NCI-H2107 (cell line): ENCODE data around the gene IQSEC1.

Source experiments
- DNase-seq: peaks from one replicate; lab custom pipeline; 2025; lab: John Stamatoyannopoulos, UW

The IQSEC1 gene

DNA sequence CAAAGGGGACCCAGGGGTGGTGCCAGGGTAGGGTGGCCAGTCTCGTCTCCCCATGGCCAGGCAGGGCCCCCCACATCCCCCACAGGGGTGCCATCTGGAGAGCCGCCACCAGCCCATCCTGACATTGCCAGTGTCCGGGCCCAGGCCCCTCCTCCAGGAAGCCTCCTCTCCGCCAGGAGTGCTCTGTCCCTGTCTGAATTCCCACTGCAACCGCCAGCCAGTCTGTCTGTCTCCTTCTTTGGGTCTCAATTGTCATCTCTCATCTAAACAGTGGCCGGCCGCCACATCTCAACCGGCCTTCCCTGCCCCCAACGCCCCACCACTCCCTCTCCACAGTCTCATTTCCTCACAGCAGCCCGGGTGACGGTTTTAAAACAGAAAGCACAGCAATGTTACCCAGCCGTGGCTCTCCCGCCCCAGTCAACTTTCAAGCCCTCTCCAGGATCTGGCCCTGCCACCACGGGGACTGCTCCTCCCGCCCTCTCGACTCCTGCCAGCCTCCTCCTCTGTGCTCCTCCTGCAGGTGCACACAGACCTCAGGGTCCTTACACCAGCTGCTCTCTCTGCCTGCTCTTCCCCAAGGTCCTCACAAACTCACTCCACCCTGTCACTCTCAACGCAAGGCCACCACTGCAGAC lies 57.0 kb downstream of the IQSEC1 start:
- peak; percentile 35 for DNase-seq

GRCh38 chr3:13015286-13016082 lies 57.7 kb downstream of the IQSEC1 start:
- no peak for DNase-seq

DNA sequence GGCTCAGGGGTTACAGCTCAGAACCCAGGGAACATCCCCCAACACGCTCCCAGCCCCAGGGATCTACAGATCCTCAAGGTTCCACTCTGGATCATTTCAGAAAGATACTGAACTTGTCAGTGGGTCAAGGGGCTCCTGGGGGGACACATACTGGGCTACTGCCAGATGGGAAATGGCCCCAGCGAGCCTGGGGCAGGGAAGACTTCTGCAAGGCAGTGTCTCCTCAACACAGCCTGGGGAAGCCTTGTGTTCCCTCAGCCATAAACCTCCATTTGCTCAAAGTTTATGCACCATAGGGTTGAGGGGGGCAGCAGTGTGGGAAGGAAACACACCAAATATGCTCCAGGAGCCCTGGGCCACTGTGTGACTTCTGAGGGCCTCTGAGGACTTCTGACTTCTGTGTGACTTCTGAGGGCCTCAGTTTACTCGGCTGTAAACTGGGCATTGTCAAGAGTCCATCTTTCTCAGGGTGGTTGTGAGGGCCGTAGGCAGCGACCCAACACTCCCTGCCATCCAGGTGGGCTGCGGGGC lies 58.4 kb downstream of the IQSEC1 start:
- DNase-seq = no peak

DNA sequence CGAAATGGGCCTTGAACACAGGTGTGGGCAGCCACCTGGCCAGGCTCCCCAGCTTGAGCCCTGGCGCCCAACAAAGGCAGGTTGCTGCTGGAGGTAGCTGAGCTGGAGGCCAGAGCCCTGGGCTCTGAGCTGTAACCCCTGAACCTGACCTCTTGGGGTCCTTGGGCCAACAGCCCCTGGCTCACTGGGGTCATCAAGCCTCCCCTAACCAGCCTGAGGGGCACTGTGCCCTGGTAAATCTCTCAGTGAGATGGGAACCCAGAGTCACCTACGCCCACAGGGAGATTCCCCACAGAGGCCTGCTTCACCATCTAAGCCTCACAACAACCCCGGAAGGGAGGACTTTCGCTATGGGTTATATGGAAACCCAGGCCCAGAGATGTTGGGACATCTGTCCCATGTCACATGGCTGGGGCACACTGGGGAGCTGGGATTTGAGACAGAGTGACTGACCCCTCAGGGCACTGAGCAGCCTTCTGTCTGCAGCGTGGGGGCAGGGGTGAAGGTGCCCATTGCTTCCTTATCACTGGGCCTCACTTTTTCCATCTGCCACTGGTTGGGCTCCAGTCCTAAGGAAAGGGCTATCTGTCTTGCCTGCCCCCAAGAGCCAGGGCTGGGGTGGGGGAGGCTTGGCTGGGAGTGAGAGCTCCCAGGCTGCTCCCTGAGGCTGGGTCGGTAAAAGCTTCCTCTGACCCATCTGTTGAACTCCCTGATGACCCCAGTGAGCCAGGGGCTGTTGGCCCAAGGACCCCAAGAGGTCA lies 59.1 kb downstream of the IQSEC1 start:
- DNase-seq = no peak

- no peak for DNase-seq
These were observed 59.7 kb downstream of the IQSEC1 start for GRCh38 chr3:13013566-13013965.

- DNase-seq = no peak
These were observed 60.1 kb downstream of the IQSEC1 start for GRCh38 chr3:13013151-13013561.

DNA sequence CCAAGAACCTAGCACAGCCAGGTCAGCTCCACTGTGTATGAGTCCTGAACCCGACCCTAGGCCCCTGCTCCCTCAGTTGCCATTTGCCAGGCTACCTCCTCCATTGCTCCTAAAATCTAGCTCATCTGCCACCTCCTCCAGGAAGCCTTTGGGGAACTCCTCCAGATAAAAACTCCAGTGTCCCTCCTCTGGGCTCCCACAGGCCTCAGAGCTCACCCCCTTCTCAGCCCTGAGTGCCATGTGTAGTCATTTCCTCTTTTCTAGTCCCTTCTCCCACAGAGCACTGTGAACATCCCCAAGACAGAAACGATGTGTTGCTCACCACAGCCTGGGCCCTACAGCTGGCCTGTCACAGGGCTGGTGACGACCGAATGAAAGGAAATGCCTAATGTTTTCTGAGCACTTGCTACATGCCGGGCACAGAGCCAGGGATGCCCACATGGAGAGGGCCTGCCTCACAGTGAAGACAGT lies 61.0 kb downstream of the IQSEC1 start:
- no peak for DNase-seq

- no peak for DNase-seq
These were observed 61.5 kb downstream of the IQSEC1 start for GRCh38 chr3:13011573-13012220.

DNA sequence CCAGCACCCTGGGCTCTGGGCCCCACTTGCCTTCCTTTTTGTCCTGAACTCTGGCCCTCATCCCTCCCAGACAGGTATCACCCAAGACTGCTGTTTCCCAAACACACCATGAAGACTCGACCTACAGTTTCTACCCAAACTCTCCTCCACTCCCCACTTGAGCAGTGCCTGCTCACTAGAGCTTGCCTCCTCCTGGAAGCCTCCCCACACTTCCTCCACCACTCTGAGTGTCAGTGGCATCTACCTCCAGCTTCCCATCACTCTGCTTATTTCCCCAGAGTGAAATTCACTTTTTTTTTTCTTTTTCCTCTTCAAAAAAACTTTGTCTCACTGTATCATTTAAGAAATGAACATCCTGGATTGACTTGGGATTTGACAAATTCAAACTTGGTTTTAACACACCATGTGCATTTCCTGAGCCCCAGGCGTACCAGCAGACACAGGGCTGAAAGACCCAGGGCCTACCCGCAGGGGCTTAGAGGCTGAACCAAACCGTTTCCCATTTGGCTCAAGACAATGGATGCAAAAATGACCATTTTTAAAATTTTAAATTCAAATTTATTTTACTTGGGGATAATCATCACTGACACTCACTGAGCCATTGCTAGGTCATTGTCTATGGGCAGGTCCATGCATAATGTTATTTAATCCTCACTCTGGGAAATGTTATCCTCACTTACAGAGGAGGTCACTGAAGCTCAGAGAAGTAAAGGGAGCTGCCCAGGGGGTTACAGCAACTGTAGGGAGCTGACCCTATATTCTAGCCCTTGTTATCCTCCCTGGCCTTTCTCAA lies 62.3 kb downstream of the IQSEC1 start:
- no peak for DNase-seq

- DNase-seq = no peak
These were observed 63.3 kb downstream of the IQSEC1 start for GRCh38 chr3:13009946-13010315.

DNA sequence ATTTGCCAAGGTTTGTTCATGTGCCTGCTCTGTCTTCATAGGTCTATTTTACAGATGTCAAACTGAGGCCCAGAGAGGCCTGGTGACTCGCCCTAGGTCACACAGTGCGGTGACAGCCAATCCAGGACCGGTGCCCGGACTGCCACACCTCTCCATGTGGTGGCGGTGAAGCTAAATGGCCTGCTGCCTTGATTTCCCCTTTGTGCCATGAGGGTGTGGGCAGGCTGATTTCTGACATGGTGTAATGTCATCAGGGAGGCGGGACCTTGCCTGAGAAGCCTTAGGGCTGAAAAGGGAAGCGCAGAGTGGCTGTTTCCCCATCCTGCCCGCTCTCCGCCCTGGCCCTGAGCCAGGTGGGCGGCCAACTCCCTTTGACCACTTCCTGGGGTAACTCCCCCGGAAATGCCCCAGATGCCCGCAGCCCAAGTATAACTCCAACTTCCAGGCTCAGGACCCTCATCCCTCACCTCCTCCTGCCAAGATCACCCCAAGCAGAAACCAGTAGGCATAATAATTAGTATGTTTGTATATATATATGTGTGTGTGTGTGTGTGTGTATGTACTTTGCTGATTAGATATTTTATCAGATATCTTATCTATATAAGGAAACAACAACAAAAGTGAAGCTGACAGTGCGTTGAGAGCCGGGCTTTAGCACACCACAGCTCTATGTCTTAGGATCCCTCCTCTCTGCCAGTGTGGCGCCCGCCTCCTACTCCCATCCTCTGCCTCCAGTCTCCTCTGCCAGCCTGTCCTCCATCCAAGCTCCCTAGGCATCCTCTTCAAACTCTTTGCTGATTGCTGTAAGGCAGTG lies 63.9 kb downstream of the IQSEC1 start:
- DNase-seq = no peak

DNA sequence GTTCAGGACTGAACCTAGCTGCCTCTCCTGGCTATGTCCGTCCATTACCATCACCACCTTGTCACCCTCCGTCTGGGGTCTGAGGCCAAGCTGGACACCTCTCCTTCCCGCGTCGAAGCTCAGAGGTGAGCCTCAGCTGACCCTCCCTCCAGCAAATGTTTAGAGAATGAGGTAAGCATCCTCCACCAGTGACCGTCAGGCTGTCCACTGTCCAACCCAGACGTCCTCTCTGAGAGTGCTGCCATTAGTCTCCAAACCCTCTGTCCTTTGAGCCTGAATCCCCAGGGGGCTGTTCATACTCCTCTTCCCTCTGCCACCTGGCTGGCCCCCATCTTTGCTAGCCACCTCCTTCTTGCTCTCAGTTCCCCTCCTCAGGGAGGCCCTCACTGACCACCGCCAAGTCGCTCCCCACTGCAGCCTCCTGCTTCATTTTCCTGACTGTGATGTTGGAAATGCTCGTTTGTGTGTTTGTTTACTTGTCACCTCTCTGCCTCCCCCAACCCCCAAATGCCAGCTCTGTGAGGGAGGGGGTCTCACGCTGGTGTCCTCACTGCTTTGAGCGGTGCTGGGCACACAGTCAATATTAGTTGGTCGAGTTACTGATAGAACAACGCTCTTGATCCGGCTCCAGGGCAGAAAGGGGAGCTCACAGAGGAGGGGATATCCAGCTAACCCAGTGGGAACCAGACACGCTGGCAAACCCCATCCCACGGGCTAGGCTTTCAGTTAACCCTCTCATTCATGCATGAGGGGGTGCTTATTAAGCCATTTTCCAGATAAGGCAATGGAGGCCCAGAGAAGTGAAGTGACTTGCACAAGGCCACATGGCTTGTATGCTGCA lies 64.9 kb downstream of the IQSEC1 start:
- no peak for DNase-seq

GRCh38 chr3:13007251-13007941 lies 65.8 kb downstream of the IQSEC1 start:
- no peak for DNase-seq

GRCh38 chr3:13006216-13006990 lies 66.8 kb downstream of the IQSEC1 start:
- no peak for DNase-seq

GRCh38 chr3:13005301-13005700 lies 67.9 kb downstream of the IQSEC1 start:
- no peak for DNase-seq

DNA sequence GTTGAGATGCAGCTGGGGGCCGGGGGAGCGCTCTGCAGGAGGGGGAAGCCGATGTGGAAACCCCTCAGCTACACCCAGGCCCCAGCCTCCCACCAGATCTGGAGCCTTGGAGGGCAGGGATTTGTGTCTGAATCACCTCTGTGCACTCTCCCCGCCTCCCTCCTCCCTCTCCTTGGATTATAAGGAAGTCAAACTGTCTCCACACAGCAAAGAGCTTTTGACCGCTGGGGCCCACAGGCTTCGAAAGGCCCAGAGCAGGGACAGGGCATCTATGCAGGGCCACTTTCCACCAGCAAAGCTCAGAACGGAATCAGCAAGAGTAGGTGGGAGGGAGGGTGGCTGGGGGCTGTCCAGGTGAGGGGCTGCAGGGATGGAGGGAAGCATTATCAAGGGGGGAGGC lies 68.9 kb downstream of the IQSEC1 start:
- no peak for DNase-seq

DNA sequence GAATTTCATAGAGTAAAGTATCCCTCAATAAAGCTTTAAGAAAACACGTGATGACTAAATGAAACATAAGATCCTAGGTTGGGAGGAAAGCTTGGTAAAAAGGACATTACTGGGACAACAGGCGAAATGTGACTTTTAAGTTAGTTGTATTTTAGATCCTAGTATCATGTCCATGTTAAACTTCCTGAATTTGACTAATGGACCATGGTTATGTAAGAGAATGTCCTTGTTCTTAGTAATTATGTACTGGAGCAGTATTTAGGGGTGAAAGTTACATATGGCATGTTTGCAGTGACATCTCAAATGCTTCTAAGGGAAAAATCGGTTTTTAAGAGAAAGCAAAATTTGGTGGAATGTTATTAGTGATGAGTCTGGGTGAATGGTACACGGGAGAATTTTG lies 69.6 kb downstream of the IQSEC1 start:
- DNase-seq = no peak
